Activated T-cell treated with anti-CD3 and anti-CD28 coated beads for 48 hours (primary cell): ENCODE data around the gene KLK1.

Experiments used
- DNase-seq: peaks from one replicate; pipeline ENCODE4 v3.0.0-alpha.2; 2020; ENCODE audit warnings: low read depth

The KLK1 gene

GRCh38 chr19:50835785-50836542 lies 12.4 kb upstream of the KLK1 start:
- peak; percentile 74 for DNase-seq

- no peak for DNase-seq
Measured at GRCh38 chr19:50835103-50835784, 11.7 kb upstream of the KLK1 start.

GRCh38 chr19:50833802-50834167 lies 10.2 kb upstream of the KLK1 start:
- DNase-seq: no peak

- no peak for DNase-seq
Measured at GRCh38 chr19:50833117-50833801, 9.7 kb upstream of the KLK1 start, which contains the start of gene KLK15. TSS of gene KLK15 (minus strand) at chr19:50833574. CDS start at chr19:50831492, 2,082 bp downstream.

- DNase-seq: no peak
Measured at GRCh38 chr19:50832666-50833065, 9.1 kb upstream of the KLK1 start.

GRCh38 chr19:50831026-50831396 lies 7.4 kb upstream of the KLK1 start:
- no peak for DNase-seq

GRCh38 chr19:50830266-50831025 lies 6.9 kb upstream of the KLK1 start:
- no peak for DNase-seq

GRCh38 chr19:50829801-50830200 lies 6.2 kb upstream of the KLK1 start:
- DNase-seq: no peak

GRCh38 chr19:50827476-50827875 lies 3.9 kb upstream of the KLK1 start:
- DNase-seq: no peak

- DNase-seq: no peak
Measured at GRCh38 chr19:50826492-50827240, 3.1 kb upstream of the KLK1 start.

- DNase-seq: no peak
Measured at GRCh38 chr19:50822661-50823208, 852 bp downstream of the KLK1 start.

- DNase-seq: no peak
Measured at GRCh38 chr19:50821622-50822021, 2.0 kb downstream of the KLK1 start.

- no peak for DNase-seq
Measured at GRCh38 chr19:50821248-50821612, 2.4 kb downstream of the KLK1 start.

GRCh38 chr19:50820549-50821247 lies 2.9 kb downstream of the KLK1 start:
- no peak for DNase-seq

- no peak for DNase-seq
Measured at GRCh38 chr19:50820086-50820485, 3.5 kb downstream of the KLK1 start.

GRCh38 chr19:50819636-50820035 lies 4.0 kb downstream of the KLK1 start:
- DNase-seq: no peak

GRCh38 chr19:50818859-50819472 lies 4.6 kb downstream of the KLK1 start:
- DNase-seq: no peak

- DNase-seq: peak; percentile 64
Measured at GRCh38 chr19:50817941-50818858, 5.4 kb downstream of the KLK1 start.

GRCh38 chr19:50815439-50815838 lies 8.1 kb downstream of the KLK1 start:
- DNase-seq: no peak
